ENCODE results near the gene FNBP1L. TPM values are rescaled to one million over a fixed set of nuclear protein-coding genes. Genes with fewer than 3 reads are reported as not detected.

The FNBP1L gene
- polyA plus RNA-seq, 1 donor (not counting 4 experiments of a cell fraction or from before 2014, with no cell fraction given) = 22.9 TPM

DNA sequence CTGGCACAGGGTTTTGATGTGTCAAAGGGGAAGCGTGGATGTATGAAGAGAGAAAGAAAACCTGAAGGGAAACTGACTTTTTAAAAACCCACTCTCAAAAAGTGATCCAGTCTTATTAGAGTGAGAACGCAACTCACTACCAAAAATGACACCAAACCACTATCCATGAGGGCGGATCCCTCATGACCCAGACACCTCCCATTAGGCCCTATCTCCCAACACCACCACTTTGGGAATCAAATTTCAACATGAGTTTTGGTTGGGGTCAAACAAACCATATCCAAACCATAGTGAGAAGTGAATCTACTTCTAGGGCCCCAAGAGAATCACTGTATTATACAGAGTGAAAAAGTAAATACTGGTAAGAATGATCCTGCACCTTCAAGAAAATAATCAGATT lies 53.5 kb downstream of the FNBP1L start:
- Histone ChIP-seq H3K9me1 (ENCODE audit: control insufficient read depth, extremely low read depth, insufficient read depth, low read length) (no peaks in the 10 kb centered on the region), H2AFZ (ENCODE audit: control insufficient read depth, low read length) (no peak overlapping the region), H3K27me3 (ENCODE audit: control insufficient read depth, extremely low read depth, insufficient read depth, low read length) (no peaks in the 10 kb centered on the region), H3K4me2 (ENCODE audit: control insufficient read depth, extremely low read depth, insufficient read depth, low read depth, low read length) (no peak overlapping the region), H3K27ac (ENCODE audit: control insufficient read depth, insufficient read depth, low read length) (no peak overlapping the region), H3K4me3 (ENCODE audit: control insufficient read depth in 2 of 3, extremely low read depth in 1 of 3, insufficient read depth in 2 of 3, low read depth in 1 of 3, low read length in 3 of 3) (no peak overlapping the region), H4K20me1 (ENCODE audit: control insufficient read depth, extremely low read depth, insufficient read depth, low read length) (peaks cover 3% of the 10 kb centered on the region), H3K79me2 (ENCODE audit: control insufficient read depth, insufficient read depth, low read length) (peaks cover 2% of the 10 kb centered on the region), H3K4me1 (ENCODE audit: control insufficient read depth, extremely low read depth, insufficient read depth, low read length) (peaks cover 3% of the 10 kb centered on the region), H3K36me3 (ENCODE audit: control insufficient read depth in 2 of 2, extremely low read depth in 1 of 2, insufficient read depth in 2 of 2, low read length in 2 of 2) (no peaks in the 10 kb centered on the region), H3K9ac (ENCODE audit: control insufficient read depth, extremely low read depth, insufficient read depth, low read length) (no peak overlapping the region), H3K9me3 (ENCODE audit: control insufficient read depth, low read depth, low read length) (no peaks in the 10 kb centered on the region)
- TF ChIP-seq CTCF (optimal IDR thresholded peaks at IDR 0.05 in 1 of 3, IDR thresholded peaks at IDR 0.05 in 1 of 3, conservative IDR thresholded peaks at IDR 0.05 in 1 of 3; ENCODE audit: extremely low read depth in 1 of 3, insufficient read depth in 2 of 3, low read length in 3 of 3) = no peak
- no peak for TF ChIP-seq EZH2 (IDR thresholded peaks at IDR 0.05; ENCODE audit: low read length)
- DNase-seq (ENCODE audit: low read depth, low spot score) (no peak), FAIRE-seq (no peak)
- dilution Hi-C loops (cut with MboI; ENCODE audit: extremely low pct_ligation_motif_present, low sequenced_read_pairs) = no loop called here

DNA sequence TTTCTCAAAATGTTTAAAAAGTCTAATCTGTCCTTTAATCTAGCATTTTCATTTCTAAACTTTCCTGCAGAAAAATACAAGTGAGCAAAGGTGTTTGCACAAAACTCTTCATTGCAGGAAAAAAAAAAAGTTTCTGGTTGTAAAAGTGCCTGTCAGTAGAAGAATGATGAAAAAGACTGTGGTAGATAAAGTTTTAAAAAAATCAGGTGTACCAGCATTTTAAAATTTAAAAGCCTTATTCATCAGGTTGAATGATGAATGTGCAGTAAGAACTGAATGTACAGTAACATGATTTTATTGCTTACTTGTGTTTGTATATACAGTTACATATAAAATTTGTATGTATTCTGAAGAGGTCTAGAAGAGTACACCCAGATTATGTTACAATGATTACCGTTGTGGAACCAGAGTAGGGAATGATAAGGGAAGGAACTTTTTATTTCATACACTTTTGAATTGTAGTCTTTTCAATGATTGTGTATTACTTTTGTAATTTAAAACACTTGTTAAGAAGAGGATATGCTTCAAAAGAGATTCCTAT lies 54.0 kb downstream of the FNBP1L start:
- H3K9me1 ChIP-seq (ENCODE audit: control insufficient read depth, extremely low read depth, insufficient read depth, low read length) = no peaks in the 10 kb centered on the region
- no peaks in the 10 kb centered on the region for H3K36me3 ChIP-seq (ENCODE audit: control insufficient read depth in 2 of 2, extremely low read depth in 1 of 2, insufficient read depth in 2 of 2, low read length in 2 of 2)
- peaks cover 2% of the 10 kb centered on the region for H3K79me2 ChIP-seq (ENCODE audit: control insufficient read depth, insufficient read depth, low read length)
- TF ChIP-seq CTCF (optimal IDR thresholded peaks at IDR 0.05 in 1 of 3, IDR thresholded peaks at IDR 0.05 in 1 of 3, conservative IDR thresholded peaks at IDR 0.05 in 1 of 3; ENCODE audit: extremely low read depth in 1 of 3, insufficient read depth in 2 of 3, low read length in 3 of 3) (no peak), EZH2 (IDR thresholded peaks at IDR 0.05; ENCODE audit: low read length) (no peak)
- DNase-seq (ENCODE audit: low read depth, low spot score) (no peak), FAIRE-seq (no peak)
- no peaks in the 10 kb centered on the region for H3K27me3 ChIP-seq (ENCODE audit: control insufficient read depth, extremely low read depth, insufficient read depth, low read length)
- H3K9me3 ChIP-seq (ENCODE audit: control insufficient read depth, low read depth, low read length) = no peaks in the 10 kb centered on the region
- no peak overlapping the region for H3K4me3 ChIP-seq (ENCODE audit: control insufficient read depth in 2 of 3, extremely low read depth in 1 of 3, insufficient read depth in 2 of 3, low read depth in 1 of 3, low read length in 3 of 3)
- dilution Hi-C loops (cut with MboI; ENCODE audit: extremely low pct_ligation_motif_present, low sequenced_read_pairs) = no loop called here
- H3K9ac ChIP-seq (ENCODE audit: control insufficient read depth, extremely low read depth, insufficient read depth, low read length) = no peak overlapping the region
- peaks cover 3% of the 10 kb centered on the region for H3K4me1 ChIP-seq (ENCODE audit: control insufficient read depth, extremely low read depth, insufficient read depth, low read length)
- H2AFZ ChIP-seq (ENCODE audit: control insufficient read depth, low read length) = no peak overlapping the region
- H4K20me1 ChIP-seq (ENCODE audit: control insufficient read depth, extremely low read depth, insufficient read depth, low read length) = peaks cover 3% of the 10 kb centered on the region
- no peak overlapping the region for H3K4me2 ChIP-seq (ENCODE audit: control insufficient read depth, extremely low read depth, insufficient read depth, low read depth, low read length)
- H3K27ac ChIP-seq (ENCODE audit: control insufficient read depth, insufficient read depth, low read length) = no peak overlapping the region
